Loucy (cell line): ENCODE data around the gene HPGDS.
"Not testable (repeated sequence)": the region's sequence is repeated elsewhere in the genome, so short reads cannot be mapped to it uniquely, and the experiment has no call there.

Source experiments
- H2AFZ ChIP-seq: fragments of 200-600 bp; sonication (generic); 2 replicates; pipeline ENCODE4 v1.6.0; 2016; ENCODE audit warnings: antibody characterized with exemption, mild to moderate bottlenecking, low read length, moderate library complexity
- H3F3A ChIP-seq: fragments of 200-600 bp; 2 replicates; pipeline ENCODE4 v1.6.0; 2016; ENCODE audit warnings: antibody characterized with exemption, low read depth, mild to moderate bottlenecking
- H3K27me3 ChIP-seq: fragments of 200-600 bp; sonication (generic); 2 replicates; pipeline ENCODE4 v1.6.1; 2014; ENCODE audit warnings: low read length, mild to moderate bottlenecking; ENCODE audit not compliant: insufficient read depth, poor library complexity, severe bottlenecking
- H3K36me3 ChIP-seq: fragments of 200-600 bp; sonication (generic); 2 replicates; pipeline ENCODE4 v1.6.1; 2016; ENCODE audit warnings: low read length; ENCODE audit not compliant: insufficient read depth
- H3K4me1 ChIP-seq: fragments of 200-600 bp; sonication (generic); 2 replicates; pipeline ENCODE4 v1.5.1; 2014; ENCODE audit warnings: low read length, mild to moderate bottlenecking; ENCODE audit not compliant: insufficient read depth, poor library complexity, severe bottlenecking
- H3K4me2 ChIP-seq: fragments of 200-600 bp; sonication (generic); 2 replicates; pipeline ENCODE4 v1.6.0; 2014; ENCODE audit warnings: antibody characterized with exemption, low read length, low read depth, mild to moderate bottlenecking; ENCODE audit not compliant: poor library complexity, severe bottlenecking
- H3K4me3 ChIP-seq: fragments of 200-600 bp; sonication (generic); 2 replicates; pipeline ENCODE4 v1.5.1; 2014; ENCODE audit warnings: low read length, mild to moderate bottlenecking, mixed read lengths; ENCODE audit not compliant: poor library complexity, severe bottlenecking
- H3K79me2 ChIP-seq: fragments of 200-600 bp; sonication (generic); 2 replicates; pipeline ENCODE4 v1.6.1; 2014; ENCODE audit warnings: low read length; ENCODE audit not compliant: insufficient read depth
- H3K9ac ChIP-seq: fragments of 200-600 bp; sonication (generic); 2 replicates; pipeline ENCODE4 v1.6.0; 2014; ENCODE audit warnings: mild to moderate bottlenecking, low read depth, low read length, moderate library complexity; ENCODE audit not compliant: poor library complexity, severe bottlenecking
- H3K9me2 ChIP-seq: fragments of 200-600 bp; sonication (generic); replicated peaks from 2 replicates; pipeline ENCODE4 v1.6.1; 2016; ENCODE audit warnings: low read depth, low read length, mixed read lengths
- H3K9me3 ChIP-seq: fragments of 200-600 bp; sonication (generic); 2 replicates; pipeline ENCODE4 v1.6.1; 2014; ENCODE audit warnings: mild to moderate bottlenecking, antibody characterized with exemption, low read length, low read depth; ENCODE audit not compliant: insufficient read depth
- H4K20me1 ChIP-seq: fragments of 200-600 bp; sonication (generic); 2 replicates; pipeline ENCODE4 v1.6.0; 2014; ENCODE audit warnings: antibody characterized with exemption, low read length, mild to moderate bottlenecking; ENCODE audit not compliant: insufficient read depth, poor library complexity, severe bottlenecking
- EZH2phosphoT487 ChIP-seq: fragments of 200-600 bp; IDR thresholded peaks from 2 replicates; pipeline ENCODE4 v1.6.1; 2018; ENCODE audit warnings: antibody characterized with exemption, mild to moderate bottlenecking, moderate library complexity, borderline replicate concordance
- TF ChIP-seq, protein P1 (sequence below): fragments of 200-600 bp; sonication (generic); conservative IDR thresholded peaks from 2 replicates; pipeline ENCODE4 v1.5.1; 2014; ENCODE audit warnings: mild to moderate bottlenecking, antibody characterized with exemption, low read length

HPGDS gene

DNA sequence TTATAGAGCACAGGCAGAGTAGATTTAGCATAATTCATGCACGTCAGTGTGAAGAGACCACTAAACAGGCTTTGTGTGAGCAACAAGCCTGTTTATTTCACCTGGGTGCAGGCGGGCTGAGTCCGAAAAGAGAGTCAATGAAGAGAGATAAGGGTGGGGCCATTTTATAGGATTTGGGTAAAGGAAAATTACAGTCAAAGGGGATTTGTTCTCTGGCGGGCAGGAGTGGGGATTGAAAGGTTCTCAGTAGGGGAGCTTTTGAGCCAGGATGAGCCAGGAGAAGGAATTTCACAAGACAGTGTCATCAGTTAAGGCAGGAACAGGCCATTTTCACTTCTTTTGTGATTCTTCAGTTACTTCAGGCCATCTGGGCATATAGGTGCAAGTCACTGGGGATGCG is 40.3 kb upstream of the HPGDS start:
- H3K9ac ChIP-seq, H3K79me2 ChIP-seq, H3K4me3 ChIP-seq, H3F3A ChIP-seq, H3K36me3 ChIP-seq, H4K20me1 ChIP-seq, H3K9me3 ChIP-seq, H3K4me2 ChIP-seq, H3K4me1 ChIP-seq, H3K27me3 ChIP-seq, H2AFZ ChIP-seq, H3K9me2 ChIP-seq: not testable (repeated sequence)

DNA sequence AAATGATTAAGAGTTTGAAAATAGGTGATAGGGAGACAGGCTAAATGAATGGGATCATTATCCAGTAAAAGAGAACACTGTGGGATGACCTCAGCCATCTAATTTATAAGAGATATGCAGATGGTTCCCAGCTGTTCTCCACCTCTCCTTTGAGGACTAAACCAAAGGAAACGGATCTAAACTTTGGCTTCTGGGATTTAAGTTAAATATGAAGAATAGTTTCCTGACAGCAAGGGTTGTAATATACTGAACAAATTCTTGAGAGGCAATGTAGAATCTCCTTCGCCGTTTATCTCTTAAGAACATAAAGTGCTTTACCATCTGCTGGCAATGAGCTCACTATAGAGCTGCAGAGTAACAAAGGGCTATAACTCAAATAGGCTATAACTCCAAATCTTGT is 35.4 kb upstream of the HPGDS start:
- no peaks in the 10 kb centered on the region for H3K9me3 ChIP-seq
- no peaks in the 10 kb centered on the region for H3F3A ChIP-seq
- H2AFZ ChIP-seq, result no peak overlapping the region
- no peak overlapping the region for H3K4me3 ChIP-seq
- no peaks in the 10 kb centered on the region for H3K36me3 ChIP-seq
- TF ChIP-seq, protein P1, sequence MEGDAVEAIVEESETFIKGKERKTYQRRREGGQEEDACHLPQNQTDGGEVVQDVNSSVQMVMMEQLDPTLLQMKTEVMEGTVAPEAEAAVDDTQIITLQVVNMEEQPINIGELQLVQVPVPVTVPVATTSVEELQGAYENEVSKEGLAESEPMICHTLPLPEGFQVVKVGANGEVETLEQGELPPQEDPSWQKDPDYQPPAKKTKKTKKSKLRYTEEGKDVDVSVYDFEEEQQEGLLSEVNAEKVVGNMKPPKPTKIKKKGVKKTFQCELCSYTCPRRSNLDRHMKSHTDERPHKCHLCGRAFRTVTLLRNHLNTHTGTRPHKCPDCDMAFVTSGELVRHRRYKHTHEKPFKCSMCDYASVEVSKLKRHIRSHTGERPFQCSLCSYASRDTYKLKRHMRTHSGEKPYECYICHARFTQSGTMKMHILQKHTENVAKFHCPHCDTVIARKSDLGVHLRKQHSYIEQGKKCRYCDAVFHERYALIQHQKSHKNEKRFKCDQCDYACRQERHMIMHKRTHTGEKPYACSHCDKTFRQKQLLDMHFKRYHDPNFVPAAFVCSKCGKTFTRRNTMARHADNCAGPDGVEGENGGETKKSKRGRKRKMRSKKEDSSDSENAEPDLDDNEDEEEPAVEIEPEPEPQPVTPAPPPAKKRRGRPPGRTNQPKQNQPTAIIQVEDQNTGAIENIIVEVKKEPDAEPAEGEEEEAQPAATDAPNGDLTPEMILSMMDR, result no peak
- TF ChIP-seq EZH2phosphoT487, result no peak
- H3K27me3 ChIP-seq, result no peaks in the 10 kb centered on the region
- no peak overlapping the region for H3K9ac ChIP-seq
- no peaks in the 10 kb centered on the region for H3K4me1 ChIP-seq
- no peaks in the 10 kb centered on the region for H3K79me2 ChIP-seq
- no peaks in the 10 kb centered on the region for H3K9me2 ChIP-seq
- H4K20me1 ChIP-seq, result no peaks in the 10 kb centered on the region
- no peak overlapping the region for H3K4me2 ChIP-seq

DNA sequence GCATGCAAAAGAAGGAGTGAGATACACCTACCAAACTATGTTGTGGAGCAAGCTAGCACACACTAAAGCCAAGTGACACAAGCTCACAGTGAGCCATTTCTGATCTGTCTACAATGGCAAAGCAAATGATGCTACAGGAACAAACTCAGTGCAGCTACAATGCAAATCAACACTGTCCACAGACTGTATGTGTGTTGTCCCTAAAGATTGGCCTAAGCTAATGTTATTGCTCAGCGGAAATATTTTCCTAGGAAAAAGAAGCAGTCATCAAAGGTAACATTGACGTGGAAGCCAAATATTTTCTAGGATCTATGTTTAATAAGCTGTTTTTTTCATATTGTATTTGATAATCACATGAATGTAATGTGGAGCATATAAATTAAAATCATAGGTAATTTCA is 34.7 kb upstream of the HPGDS start:
- Histone ChIP-seq H3F3A (no peaks in the 10 kb centered on the region), H3K79me2 (no peaks in the 10 kb centered on the region), H3K9me2 (no peaks in the 10 kb centered on the region), H4K20me1 (no peaks in the 10 kb centered on the region), H3K9ac (no peak overlapping the region), H2AFZ (no peak overlapping the region), H3K27me3 (no peaks in the 10 kb centered on the region), H3K4me1 (no peaks in the 10 kb centered on the region), H3K4me3 (no peak overlapping the region), H3K36me3 (no peaks in the 10 kb centered on the region), H3K9me3 (no peaks in the 10 kb centered on the region), H3K4me2 (no peak overlapping the region)
- TF ChIP-seq, protein P1, result no peak
- no peak for TF ChIP-seq EZH2phosphoT487

DNA sequence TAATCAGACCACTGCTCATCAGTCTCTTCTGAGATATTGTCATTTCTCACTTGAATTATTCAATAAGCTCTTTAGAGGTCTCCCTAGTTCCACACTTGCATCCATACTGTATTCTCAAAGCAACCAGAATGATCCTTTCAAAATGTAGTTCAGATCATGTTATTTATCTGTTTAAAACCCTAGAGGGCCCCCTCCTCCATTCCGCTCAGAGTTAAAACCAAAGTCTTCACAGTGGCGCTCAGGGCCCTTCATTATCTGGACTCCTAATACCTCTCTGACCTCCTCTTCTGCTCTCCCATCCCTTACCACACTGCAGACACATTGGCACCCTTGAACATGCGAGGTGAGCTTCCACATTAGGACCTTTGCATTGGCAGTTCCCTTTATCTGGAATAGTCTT is 32.7 kb upstream of the HPGDS start:
- Histone ChIP-seq H3K27me3 (no peaks in the 10 kb centered on the region), H3K9me3 (no peaks in the 10 kb centered on the region), H4K20me1 (no peaks in the 10 kb centered on the region), H3K4me2 (no peak overlapping the region), H3K9ac (no peak overlapping the region), H3K4me3 (no peak overlapping the region), H2AFZ (no peak overlapping the region), H3K79me2 (no peaks in the 10 kb centered on the region), H3F3A (no peaks in the 10 kb centered on the region), H3K36me3 (no peaks in the 10 kb centered on the region), H3K9me2 (no peaks in the 10 kb centered on the region), H3K4me1 (no peaks in the 10 kb centered on the region)
- TF ChIP-seq EZH2phosphoT487, result no peak
- TF ChIP-seq, protein P1, result peak; percentile 22
